Caki2 (cell line): ENCODE results near the gene CHCHD1. TPM values are rescaled to one million over a fixed set of nuclear protein-coding genes. Genes with fewer than 3 reads are reported as not detected.

ENCODE experiments used
- DNase-seq: peaks from one replicate; pipeline ENCODE4 v3.0.0-alpha.2; 2015; ENCODE audit warnings: low read depth
- in situ Hi-C: cut with HindIII; loops from 2 replicates; pipeline ENCODE4 v1.10.0; 2016; ENCODE audit warnings: low sequenced_read_pairs, low pct_unique_long_range_greater_than_20kb, mixed read lengths
- total RNA-seq: library from RNA; depleted of rRNA; stranded (reverse); fragments of >200 nt; shearing (Covaris generic); gene quantifications from 2 replicates; pipeline ENCODE4 v1.2.3, GENCODE V29; 2014; ENCODE audit warnings: low replicate concordance

Gene CHCHD1
- total RNA-seq, 1 experiment from 2014 or later = 109 TPM

DNA sequence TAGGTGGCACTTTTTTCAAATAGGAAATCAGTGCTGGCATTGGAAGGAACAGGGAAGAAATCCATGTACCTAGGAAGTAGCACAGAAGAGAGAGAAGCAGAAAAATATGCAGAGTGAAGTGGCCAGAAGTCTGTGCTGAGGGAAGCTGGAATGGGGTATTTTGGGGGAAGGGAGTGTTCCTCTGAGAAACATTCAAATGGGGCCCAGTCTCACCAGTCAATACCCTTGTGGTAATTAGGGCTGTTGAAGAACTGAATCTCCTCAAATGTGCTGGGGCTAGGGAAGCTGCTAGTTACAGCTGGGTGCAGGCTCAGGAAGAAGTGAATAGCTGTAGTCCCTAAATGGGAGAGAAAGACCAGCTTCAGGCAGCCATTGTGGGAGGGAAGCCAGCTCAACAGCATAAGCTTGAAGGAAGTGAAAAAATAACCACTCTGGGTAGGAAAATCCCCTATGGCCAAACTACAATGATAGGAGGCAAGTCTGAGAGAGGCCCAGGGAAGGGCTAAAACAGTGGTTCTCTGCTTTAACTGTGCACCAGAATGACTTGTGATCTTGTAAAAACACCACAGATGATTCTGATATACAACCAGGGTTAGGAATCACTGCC is 21.9 kb downstream of the CHCHD1 start:
- DNase-seq = no peak
- in situ Hi-C loops = no loop called here

DNA sequence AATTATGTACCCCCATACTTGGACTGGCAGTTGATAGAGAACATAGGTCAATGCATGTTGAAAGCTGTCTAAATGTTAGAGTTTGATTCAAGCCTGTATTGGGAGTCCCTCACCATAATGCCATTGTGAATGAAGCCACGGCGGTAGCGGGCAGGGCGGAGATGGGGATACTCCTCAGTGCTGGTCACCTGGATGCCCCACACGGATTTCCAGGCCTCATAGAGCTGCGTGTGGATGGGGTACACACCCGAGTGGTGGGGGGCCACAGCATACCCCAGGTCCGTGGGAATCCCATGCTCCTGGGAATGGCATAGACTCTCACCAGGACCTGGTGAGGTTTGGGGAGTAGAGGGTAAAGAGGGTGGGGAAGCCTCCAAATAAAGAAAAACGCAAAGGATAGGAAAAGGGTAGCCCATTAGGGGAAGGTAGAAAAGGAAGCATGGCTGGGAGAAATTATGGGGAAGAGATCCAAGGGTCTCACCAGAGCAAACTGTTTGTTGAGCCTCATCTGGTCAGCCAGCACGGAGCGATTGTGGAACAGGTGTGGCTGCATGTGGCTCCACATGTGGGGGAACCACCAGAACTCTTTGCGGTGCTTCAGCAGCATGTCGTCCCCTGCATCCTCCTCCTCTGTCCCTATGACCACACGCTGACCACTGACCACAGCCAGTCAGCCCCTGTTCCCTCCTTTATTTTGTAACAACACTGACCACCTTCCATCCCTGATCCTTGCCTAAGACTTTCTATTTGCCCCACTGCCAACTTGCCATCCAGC is 24.5 kb downstream of the CHCHD1 start:
- no peak for DNase-seq
- in situ Hi-C loops = no loop called here

- in situ Hi-C loops = no loop called here
- DNase-seq = no peak
Observed at GRCh38 chr10:73807471-73807870, 25.6 kb downstream of the CHCHD1 start.

- DNase-seq = no peak
- in situ Hi-C loops = no loop called here
Observed at GRCh38 chr10:73808021-73808815, 26.4 kb downstream of the CHCHD1 start.

DNA sequence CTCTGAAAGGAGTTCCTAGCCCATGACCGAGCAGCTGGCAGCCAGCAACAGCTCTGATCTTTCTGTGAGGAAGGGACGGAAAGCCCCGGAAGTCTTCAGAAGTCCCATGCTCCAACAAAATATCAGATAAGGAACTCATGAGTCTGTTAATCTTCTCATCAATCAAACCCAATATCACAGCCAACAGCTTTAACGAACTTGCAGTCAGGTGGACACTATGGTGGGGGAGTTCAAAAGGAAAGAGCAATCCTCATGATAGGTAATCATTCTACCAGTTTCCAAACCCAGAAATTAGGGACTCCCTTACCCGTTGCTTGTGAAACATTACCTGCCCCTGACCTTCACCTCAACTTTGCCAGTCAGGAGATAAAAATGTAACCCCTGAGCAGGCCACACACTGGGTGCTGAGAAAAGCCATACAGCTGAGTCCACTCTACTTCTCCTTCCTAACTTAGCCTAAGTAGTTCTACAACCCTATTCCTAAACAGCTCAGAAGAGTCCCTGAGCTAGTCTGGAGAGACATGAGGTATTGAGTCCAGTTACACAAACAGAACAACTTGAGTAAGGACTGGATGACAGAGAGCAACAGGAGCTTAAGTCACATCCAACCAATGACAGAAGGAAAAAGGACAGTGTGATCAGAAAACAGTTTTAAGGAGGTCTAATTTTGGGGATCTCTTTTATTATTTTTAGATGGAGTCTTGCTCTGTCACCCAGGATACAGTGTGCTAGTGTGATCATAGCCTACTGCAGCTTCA is 27.4 kb downstream of the CHCHD1 start:
- DNase-seq = no peak
- in situ Hi-C loops = no loop called here

DNA sequence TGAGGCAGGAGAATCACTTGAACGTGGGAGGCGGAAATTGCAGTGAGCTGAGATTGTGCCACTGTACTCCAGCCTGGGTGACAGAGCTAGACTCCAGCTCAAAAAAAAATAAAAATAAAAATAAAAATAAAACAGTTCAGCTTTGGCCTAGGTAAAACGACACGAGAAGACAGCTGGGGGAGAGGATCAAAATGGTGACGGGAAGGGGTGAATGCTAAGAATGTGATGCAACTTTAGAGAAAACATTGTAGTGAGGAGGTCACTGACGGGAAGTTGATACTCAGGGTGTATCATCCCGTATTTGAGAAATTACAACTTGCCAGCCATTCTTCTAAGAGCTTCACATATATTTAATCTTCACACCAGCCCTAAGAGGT is 28.5 kb downstream of the CHCHD1 start:
- in situ Hi-C loops = no loop called here
- no peak for DNase-seq

DNA sequence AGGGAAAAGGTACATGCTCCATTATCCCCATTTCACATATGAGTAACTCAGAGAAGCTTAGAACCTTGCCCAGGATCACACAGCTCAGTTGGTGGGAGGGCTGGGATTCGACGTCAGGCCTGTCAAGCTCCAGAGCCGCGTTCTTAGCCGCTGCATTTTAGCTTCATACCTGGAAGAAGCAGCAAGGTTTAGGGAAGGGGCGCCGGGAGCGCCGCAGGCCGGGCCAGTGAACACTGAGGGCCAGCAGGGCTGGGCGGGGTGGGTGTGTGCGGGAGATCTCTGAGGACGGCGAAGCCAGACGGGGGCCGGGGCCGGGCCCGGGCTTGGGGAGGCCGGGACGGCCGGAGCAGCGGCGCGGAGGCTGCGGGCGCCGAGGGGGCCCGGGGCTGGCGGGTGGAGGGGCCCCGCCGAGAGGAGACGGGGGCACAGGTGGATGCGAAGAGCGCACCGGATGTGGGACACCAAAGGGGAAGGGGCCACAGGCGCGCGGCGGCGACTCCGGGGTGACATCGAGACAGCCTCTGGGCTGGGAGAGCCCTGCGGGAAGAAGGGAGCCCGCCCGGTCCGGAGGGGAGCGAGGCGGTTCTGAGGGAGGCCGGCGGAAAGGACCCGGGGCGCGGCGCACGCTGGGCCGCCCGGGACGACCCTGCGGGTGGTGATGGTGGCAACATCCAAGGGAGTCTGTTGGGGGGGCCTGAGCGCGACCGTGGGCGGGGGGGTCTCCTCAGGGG is 29.1 kb downstream of the CHCHD1 start:
- in situ Hi-C loops = no loop called here
- peak; percentile 22 for DNase-seq

DNA sequence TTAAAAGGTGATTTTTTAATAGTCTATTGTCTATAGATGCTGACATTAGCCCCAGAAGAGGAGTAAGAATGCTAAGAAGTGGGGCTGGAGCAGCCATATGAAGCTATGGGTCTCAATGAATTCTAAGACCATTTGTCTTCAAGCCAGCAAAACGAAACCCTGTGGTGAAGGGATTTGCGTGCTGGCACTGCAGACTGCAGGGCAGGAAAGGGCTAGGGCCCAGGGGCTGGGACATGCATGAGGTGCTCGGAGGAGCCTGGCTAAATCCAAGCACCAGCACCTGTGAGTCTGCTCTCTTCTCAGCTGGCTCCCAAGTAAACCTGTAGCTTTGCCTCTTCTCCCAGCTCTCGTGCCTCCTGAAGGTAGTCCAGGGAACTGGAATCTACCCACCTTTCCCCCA is 30.8 kb downstream of the CHCHD1 start:
- in situ Hi-C loops = no loop called here
- no peak for DNase-seq

DNA sequence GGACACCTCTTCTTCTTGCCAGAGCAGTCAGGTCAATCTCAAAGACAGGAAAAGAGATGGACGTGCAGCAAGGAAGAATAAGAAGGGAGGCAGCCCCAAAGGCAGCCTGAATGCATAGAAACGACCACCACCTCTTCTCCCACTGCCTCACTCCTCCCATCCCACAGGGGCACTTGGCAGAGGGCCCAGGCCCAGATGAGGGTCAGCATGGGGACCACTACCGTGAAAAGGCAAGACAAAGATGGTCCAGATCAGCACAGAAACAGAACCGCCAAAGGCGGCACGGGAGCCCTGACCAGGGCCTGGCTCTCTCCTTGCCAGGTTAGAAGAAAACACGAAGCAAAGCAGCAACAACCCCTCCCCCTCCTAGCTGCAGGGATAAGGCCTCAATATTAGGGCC is 31.5 kb downstream of the CHCHD1 start:
- no peak for DNase-seq
- in situ Hi-C loops = no loop called here

DNA sequence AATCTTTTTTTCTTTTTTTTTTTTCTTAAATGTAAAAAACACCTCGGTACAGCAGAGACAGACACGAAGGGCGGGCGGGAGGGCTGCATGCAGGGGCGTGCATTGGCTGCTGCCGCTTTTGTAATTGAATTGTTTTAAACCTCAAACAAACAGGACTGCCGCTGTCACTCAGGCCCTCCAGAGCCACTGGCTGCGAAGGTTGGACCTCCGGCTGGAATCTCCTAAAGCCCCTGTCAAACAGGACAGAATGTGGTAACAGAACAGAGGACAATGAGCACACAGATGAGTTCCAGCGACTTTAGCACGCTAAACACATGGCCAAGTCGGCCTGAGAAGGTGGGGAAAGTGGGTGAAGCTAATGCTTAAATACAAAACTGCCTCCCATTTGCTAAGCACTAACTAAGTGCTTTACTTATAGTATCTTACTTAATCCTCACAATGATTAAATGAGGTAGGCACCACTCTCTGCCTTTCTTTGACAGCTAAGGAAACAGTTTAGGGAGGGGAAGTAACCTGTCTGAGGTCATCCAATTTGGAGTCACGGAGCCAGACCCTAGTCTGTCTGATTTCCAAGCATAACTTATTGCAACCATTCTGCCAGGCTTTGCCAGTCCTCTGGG is 32.5 kb downstream of the CHCHD1 start:
- no peak for DNase-seq
- in situ Hi-C loops = no loop called here

GRCh38 chr10:73814896-73815718 is 33.3 kb downstream of the CHCHD1 start:
- in situ Hi-C loops = no loop called here
- no peak for DNase-seq

- DNase-seq = no peak
- in situ Hi-C loops = no loop called here
Observed at GRCh38 chr10:73815719-73816030, 33.8 kb downstream of the CHCHD1 start.

GRCh38 chr10:73816917-73817729 is 35.3 kb downstream of the CHCHD1 start:
- no peak for DNase-seq
- in situ Hi-C loops = no loop called here

GRCh38 chr10:73817826-73818225 is 36.0 kb downstream of the CHCHD1 start:
- in situ Hi-C loops = no loop called here
- no peak for DNase-seq

- DNase-seq = no peak
- in situ Hi-C loops = no loop called here
Observed at GRCh38 chr10:73818402-73818801, 36.6 kb downstream of the CHCHD1 start.

DNA sequence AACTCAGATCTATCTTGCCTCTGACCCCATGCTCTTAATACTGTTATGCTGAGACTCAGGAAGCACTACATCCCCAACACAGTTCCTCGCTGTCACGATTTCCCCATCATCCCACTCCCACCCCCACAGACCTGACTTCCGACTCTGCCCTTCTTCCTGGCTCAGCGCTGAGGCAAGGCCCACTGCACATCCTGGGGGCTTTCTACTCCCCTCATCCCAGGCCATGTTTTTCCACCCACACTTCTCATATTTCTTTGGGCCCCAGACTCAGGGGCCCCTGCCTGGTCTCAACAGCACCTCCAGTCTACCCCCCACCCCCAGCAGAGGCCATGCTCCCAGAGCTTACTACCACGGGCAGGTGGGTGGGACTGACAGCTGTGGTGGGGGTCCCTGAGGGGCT is 37.2 kb downstream of the CHCHD1 start:
- in situ Hi-C loops = no loop called here
- DNase-seq = no peak
